ENCODE measurements around the gene IFI27.
"Not testable (repeated sequence)": the region's sequence is repeated elsewhere in the genome, so short reads cannot be mapped to it uniquely, and the experiment has no call there.

Gene IFI27

GRCh38 chr14:94110552-94111181, at the start of gene IFI27:
Gene IFI27, plus strand, starts transcription at chr14:94110736.
- no peak for DNase-seq (ENCODE audit: low read depth in 2 of 3, low spot score in 2 of 3)

DNA sequence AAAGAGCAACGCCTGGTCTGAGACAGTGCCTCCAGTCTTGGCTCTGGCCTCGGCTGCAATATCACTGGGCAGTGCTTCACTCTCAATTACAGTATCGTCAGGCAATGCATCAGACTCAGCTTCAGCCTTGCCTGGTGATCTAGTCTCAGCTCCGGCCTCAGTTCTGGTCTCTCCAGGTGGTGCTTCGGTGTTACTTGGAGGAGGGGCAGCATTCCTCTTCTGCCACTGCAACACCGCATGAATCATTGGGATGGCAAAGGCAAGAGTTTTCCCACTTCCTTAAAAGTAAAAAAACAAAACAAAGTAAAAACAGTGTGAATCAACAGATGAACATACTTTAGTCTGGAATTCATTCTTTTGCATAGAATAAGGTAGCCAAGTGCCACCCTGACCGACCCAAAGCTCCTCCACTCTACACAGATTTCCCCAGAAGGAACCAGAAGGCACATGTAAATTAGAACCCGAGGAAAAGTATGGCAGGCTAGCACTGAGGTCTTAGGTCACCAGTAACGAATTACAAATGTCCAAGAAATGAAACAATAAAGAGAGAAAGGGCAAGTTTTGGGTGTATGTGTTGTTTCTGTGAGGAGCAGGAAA, 48.1 kb upstream of the IFI27 start:
- no peak for DNase-seq (ENCODE audit: low read depth in 2 of 3, low spot score in 2 of 3)

DNA sequence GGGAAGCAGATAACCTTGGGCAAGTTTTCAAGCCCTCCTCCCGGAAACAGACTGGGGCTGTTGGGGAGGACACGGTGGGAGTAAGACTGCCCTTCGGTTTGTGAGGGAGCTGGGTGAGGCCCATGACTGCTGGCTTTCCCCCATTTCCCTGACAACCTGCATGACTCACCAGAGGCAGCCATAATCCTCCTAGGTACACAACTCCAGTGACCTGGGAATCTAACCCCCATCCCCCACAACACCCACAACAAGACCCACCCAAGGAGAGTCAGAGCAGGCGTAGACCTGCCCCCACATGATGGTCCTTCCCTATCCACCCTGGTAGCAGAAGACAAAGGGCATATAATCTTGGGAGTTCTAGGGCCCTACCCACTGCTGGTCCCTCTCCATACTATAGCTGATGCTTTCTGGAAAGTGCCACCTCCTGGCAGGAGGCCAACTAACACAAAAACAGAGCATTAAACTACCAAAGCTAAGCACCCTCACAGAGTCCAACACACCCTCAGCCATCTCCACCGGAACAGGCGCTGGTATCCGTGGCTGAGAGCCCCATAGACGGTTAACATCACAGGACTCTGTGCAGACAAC, 44.4 kb upstream of the IFI27 start:
- DNase-seq (ENCODE audit: low read depth in 2 of 3, low spot score in 2 of 3) = no peak

- DNase-seq (ENCODE audit: low read depth in 2 of 3, low spot score in 2 of 3) = not testable (repeated sequence)
These were observed 38.5 kb upstream of the IFI27 start for GRCh38 chr14:94072076-94072475.

DNA sequence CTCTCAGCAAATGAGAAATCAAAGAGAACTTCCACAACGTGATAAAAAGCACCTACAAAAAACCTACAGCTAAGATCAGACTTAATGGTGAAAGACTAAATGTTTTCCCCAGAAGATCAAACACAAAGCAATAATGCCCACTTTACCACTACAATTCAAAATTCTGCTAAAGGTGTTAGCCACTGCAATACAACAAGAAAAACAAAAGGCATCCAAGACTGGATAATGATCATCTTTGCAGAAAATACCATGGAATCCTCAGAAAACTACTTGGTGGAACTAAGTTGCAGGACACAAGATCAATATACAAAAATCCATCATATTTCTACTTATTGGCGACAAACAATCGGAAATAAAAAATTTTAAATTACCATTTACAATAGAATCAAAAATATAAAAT, 36.0 kb upstream of the IFI27 start:
- DNase-seq (ENCODE audit: low read depth in 2 of 3, low spot score in 2 of 3) = no peak

DNA sequence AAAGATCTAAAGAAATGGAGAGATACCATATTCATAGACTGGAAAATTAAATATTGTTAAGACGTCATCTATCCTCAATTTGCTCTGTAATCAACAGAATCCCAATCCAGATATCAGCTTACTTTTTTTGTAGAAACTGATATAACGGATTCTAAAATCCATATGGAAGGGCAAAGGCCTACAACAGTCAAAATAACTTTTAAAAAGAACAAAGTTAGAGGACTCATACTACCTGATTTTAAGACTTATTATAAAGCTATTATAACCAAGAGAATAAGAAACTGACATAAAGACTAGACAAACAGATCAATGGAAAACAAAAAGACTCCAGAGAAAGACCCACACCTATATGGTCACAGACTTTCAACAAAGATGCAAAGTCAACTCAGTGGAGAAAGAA, 35.5 kb upstream of the IFI27 start:
- no peak for DNase-seq (ENCODE audit: low read depth in 2 of 3, low spot score in 2 of 3)

- no peak for DNase-seq (ENCODE audit: low read depth in 2 of 3, low spot score in 2 of 3)
These were observed 33.3 kb upstream of the IFI27 start for GRCh38 chr14:94077111-94077821.

GRCh38 chr14:94077823-94078222, 32.7 kb upstream of the IFI27 start:
- DNase-seq (ENCODE audit: low read depth in 2 of 3, low spot score in 2 of 3) = no peak

DNA sequence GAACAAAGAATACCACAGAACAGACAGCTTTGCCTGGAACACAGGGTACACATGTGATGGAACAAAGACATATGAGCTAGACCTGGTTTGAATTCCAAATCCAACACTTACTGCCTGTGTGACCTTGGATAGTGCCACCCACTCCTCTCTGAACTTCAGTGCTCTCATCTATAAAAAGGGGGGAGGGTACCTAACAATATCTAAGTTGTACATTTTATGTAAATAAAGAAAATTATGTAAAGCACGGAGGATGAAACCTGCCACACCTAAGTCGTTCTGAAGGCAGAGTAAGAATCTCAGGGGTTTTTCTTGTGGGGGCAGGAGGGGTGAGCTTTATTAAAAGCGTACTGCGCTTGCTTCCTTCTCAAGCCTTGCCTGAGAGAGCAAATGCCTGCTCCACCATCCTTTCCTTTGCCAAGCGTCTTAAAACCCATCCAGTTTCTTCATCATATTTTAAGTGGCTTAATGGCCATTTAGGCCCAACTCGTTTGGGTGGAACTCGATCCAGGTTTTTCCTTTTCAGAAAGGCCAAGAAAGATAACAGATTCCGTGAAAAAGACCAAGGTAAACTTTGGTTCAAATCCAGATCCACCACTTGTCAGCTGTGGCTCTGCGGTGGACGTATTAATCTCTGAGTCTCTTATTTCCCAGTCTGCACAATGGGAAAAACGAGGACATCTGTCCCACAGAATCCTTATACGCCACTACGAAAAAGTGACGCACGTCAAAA, 30.5 kb upstream of the IFI27 start:
- no peak for DNase-seq (ENCODE audit: low read depth in 2 of 3, low spot score in 2 of 3)

DNA sequence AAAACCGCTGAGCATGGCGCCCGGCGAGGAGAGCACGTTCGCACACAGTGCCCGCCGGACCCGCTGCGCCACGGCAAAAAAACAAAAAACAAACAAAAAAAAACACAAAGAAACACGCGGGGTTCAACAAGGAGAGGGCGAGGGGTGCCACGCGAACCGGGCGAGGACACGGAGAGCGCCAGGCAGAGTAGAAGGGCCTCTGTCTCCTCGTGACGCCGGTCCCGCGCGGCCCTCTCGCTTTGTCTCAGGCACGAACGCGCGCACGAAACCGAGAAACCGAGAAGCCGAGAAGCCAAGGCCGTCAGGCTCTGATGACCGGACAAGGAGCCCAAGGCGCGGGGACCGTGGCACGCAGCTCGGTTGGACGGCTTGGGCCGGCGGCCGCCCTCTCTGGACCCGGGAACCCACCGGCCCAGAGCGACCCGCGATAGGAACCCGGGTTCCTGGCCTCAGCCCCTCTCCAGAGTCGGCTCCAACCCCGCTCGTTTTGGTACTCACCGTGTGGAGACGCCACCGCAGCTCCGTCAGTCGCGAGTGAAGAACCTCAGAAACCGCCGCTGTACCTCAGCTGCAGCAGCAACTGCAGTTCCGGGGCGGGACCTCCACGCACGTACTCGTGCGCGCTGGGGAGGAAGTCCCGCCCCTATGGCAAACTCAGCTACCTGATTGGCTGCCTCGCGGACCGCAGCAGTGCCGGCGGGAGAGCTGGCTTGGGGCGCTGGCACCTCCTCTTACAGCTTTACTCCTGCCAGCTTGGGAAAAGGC, 29.7 kb upstream of the IFI27 start, which contains the start of the genes DDX24 and IFI27L1:
DDX24 (minus strand) TSS at position 582 of the 765 bp plus-strand sequence. CDS start 1,460 bp downstream, outside the sequence.
IFI27L1 (plus strand) TSS at position 690 of the 765 bp plus-strand sequence. CDS start 15,628 bp downstream, outside the sequence.
- peak; percentile 74 to 87 (median 87) for DNase-seq (ENCODE audit: low read depth in 2 of 3, low spot score in 2 of 3)

GRCh38 chr14:94081386-94081820, 29.1 kb upstream of the IFI27 start:
- DNase-seq (ENCODE audit: low read depth in 2 of 3, low spot score in 2 of 3) = no peak

DNA sequence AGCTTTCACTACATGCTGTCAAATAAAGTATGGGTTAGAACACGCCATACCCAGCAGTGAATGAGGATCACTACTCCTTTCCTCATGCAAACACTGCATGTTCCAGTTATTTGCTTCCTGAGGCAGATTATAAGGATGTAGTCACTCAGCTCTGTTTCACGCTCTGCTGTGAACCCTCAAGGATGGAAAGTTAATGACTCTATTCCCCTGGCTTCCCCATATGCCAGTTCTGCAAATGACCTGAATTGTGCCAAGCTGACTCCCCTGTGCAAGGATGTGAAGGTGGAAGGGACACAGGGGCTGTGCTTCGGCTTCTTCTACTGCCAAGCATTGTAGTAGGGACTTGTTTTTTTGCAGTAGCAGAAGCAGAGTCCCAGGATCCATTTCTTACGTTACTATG, 22.6 kb upstream of the IFI27 start:
- no peak for DNase-seq (ENCODE audit: low read depth in 2 of 3, low spot score in 2 of 3)

DNA sequence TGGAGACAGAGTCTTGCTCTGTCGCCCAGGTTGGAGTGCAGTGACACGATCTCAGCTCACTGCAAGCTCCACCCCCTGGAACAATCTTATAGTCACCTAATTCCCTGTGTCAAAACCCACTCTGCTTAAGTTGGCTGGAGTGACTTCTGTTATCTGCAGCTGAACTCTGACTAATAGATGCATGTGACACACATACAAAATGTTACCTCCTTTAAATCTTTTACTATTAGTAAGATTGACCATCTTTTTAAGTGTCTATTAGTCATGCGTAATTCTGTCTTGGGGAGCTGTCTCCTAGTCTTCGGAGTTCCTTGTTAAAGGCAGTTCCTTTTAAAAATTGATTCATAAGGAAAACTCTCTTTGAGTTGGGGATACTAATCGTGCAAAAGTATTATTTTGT, 22.0 kb upstream of the IFI27 start:
- DNase-seq (ENCODE audit: low read depth in 2 of 3, low spot score in 2 of 3) = no peak

- DNase-seq (ENCODE audit: low read depth in 2 of 3, low spot score in 2 of 3) = no peak
These were observed 21.1 kb upstream of the IFI27 start for GRCh38 chr14:94089479-94089878.

- no peak for DNase-seq (ENCODE audit: low read depth in 2 of 3, low spot score in 2 of 3)
These were observed 17.1 kb upstream of the IFI27 start for GRCh38 chr14:94093418-94093817.

GRCh38 chr14:94097091-94097490, 13.4 kb upstream of the IFI27 start:
- no peak for DNase-seq (ENCODE audit: low read depth in 2 of 3, low spot score in 2 of 3)

DNA sequence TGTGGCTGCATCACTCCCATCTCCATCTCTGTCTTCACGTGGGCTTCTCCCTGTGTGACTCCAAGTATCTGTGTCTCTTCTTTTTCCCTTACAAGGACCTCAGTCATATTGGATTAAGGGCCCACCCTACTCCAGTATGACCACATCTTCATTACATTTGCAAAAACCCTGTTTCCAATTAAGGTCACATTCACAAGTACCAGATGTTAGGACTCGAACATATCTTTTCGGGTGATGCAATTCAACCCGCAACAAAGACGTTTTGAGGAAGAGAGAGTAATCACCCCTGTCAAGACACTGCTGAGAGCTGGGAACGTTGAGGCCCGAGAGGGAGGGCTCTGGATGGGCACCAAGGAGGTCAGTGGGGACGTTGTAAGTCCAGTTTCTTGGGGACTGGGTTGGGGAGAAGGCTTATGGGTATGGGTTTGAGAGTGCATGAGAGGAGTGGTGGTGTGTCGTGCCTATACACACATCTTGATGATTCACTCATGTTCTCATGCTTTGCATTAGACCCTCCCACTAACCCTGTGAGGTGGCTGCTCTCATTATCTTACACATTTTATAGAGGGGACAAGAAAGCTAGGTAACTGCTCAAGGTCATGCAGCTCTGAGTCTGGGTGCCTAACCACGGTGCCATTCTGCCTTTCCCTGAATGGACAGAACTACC, 12.1 kb upstream of the IFI27 start:
- DNase-seq (ENCODE audit: low read depth in 2 of 3, low spot score in 2 of 3) = no peak

DNA sequence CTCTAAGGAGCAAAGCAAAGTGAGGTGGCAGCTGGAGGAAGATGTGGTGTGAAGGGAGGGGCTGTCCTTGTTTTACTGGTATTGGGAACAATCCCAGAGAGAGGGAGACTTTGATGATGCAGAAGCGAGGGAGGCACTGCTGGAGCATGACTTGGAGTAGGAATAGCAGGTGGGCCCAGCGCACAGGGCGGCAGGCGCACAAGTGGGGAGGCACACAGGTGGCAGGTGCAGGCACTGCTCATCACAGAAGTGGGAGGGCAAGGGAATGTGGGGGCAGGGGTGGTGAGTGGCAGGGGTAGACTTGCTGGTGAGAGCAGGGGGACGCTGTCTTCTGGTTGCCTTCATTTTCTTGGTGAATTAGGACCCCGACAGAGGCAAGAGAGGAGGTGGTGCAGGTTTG, 11.5 kb upstream of the IFI27 start:
- DNase-seq (ENCODE audit: low read depth in 2 of 3, low spot score in 2 of 3) = no peak

DNA sequence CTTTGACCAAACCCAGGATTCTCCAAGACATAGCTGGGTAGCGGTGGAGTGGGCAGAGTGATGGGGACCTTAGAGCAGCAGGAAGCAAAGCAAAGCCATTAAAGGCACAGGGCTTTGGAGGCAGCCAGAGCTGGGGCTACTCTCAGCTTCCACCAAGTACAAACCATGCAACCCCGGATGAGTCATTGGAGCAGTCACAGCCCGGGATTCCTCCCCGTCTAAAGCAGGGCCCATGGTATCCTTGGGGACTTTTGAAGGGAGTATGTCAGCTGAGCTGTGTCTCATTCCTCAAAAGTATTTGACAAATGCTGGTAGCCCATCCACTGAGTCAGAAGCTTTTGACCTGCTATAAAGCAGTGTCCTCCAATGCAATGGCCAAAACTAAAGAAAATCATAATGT, 9.7 kb upstream of the IFI27 start:
- no peak for DNase-seq (ENCODE audit: low read depth in 2 of 3, low spot score in 2 of 3)

DNA sequence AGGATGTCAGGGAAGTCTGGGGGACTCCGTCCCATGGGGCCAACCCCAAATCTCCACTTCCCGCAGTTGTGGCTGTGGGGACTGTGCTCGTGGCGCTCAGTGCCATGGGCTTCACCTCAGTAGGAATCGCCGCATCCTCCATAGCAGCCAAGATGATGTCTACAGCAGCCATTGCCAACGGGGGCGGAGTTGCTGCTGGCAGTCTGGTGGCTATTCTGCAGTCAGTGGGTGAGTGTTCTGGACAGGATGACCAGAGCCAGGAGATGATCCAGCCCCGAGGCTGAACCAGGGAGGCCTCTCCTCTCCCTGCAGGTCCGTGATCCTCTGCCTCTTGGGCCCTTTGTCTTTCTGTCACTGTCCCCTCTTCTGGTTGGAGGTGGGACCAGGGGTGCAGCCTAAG, 8.8 kb upstream of the IFI27 start:
- DNase-seq (ENCODE audit: low read depth in 2 of 3, low spot score in 2 of 3) = no peak
